ENCODE results near the gene CFAP206.
"Not testable (repeated sequence)": the region's sequence is repeated elsewhere in the genome, so short reads cannot be mapped to it uniquely, and the experiment has no call there.

CFAP206 gene

DNA sequence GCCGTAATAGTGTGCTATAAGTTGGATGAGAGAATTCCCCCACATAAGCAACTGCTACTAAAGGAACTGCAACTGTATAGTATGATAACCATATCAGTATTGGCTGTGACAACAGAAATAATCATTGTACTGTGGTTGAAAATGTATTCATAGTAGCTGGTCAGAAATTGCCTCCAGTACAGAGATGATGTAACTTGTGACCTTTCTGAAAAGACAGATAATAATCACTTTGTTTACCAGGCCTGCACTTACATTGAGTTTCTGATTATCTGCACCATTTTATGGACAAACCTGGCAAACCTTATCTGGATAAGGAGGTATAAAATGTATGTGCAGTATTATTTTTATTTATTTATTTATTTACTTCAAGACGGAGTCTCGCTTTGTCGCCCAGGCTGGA, 19.0 kb downstream of the CFAP206 start:
- DNase-seq (ENCODE audit: low spot score), result no peak

DNA sequence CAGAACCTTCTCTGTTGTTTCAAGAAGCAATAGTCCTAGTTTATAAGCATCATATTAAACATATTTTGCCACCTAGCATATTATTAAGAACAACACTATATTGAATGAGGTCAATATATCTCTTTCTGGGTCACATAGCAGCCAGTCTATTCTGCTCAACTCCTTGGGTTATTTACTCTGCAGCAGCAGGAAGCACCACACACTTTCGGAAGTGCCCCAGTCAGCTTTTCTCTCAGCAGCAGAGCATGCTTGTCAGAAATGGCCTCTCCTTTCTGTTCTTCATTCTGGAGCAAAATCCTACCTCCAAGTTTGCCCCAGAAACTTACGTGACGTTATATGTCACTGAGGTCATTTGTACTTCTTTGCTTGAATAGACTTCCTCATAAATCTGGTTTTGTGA, 22.7 kb downstream of the CFAP206 start:
- no peak for DNase-seq (ENCODE audit: low spot score)

DNA sequence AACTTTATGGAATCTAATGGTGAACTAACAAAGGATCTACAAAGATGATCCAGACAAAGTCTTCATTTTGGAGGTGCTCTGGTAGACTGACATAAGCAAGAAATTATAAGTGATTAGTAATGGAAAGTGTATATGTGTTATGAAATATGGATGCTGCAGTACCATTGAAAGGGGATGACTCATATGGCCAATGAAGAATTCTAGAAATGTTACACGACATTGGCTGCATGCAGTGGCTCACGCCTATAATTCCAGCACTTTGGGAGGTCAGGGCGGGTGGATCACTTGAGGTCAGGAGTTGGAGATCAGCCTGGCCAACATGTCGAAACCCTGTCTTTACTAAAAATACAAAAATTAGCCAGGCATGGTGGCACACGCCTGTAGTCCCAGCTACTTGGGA, 23.5 kb downstream of the CFAP206 start:
- DNase-seq (ENCODE audit: low spot score), result peak; percentile 37

DNA sequence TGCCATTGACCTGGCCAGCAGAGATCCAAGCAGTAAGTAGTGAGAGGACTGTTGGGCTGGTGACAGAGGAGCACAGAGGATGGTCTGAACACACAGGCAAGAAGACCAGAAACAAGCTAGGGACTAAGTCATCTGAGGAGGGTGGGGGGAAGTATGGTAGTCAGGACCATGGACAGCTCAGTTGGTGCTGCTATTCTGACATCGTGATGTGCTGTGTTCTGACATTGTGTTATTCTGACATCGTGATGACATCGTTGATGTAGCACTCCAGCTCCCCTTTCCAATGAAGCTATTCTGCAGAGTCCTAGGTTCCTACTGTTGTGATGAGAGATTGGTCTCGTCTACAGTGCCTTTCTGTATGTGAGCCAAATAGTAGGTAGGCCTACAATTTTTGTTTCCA, 28.7 kb downstream of the CFAP206 start:
- peak; percentile 67 for DNase-seq (ENCODE audit: low spot score)

DNA sequence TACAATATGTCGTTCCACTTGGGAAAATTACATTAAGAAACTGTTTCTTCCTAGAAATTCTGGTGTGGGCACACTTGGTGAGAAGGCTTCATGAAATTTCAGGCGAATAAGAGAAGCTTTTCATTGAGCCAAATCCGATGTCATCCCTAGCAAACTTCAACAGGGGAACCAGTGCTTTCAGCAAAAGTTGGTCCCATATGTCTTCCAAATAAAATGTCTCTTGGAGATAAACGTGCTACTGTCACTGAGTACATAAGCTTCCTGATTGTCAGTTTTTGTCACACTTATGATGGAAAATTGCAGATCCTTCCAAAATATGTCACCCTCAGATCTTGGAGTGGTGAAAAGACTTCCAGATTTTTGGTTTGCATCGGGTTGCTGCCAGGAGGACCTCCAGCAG, 33.9 kb downstream of the CFAP206 start:
- no peak for DNase-seq (ENCODE audit: low spot score)

DNA sequence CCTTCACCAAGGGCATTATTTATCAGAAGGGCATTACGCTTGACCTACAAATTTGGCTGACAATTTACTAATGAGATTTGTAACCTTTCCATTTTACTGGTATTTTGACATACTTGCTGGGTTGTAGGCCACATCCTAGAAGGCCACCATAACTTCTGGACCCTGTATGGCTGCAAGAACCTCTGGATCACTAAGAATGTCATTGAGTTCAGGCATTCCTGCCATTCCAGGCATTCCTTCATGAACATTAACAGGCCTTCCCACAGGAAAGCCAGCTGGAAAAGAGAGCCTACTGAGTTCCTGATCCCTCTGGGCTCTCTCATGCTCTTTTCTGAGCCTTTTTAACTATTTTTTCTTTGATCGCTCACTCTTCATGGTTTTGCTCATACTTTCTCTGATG, 36.6 kb downstream of the CFAP206 start:
- no peak for DNase-seq (ENCODE audit: low spot score)

DNA sequence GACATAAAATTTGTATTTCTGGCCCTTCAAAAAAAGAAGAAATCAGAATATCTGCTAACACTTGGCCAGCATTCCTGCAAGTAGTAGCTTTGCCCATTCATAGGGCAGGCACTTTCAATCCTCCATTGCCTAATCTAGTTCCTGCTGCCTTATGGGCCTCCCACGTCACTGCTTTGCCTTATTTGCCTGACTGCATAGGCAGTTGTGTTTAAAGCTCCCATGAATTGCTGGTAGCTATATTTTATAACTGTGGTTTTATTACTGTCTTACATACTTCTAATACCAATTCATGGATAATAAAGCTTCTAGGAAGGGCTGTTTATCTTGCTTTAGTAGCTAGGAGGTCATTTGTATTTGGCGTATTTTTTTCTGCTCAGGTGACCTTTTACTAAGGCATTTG, 57.3 kb downstream of the CFAP206 start:
- no peak for DNase-seq (ENCODE audit: low spot score)

DNA sequence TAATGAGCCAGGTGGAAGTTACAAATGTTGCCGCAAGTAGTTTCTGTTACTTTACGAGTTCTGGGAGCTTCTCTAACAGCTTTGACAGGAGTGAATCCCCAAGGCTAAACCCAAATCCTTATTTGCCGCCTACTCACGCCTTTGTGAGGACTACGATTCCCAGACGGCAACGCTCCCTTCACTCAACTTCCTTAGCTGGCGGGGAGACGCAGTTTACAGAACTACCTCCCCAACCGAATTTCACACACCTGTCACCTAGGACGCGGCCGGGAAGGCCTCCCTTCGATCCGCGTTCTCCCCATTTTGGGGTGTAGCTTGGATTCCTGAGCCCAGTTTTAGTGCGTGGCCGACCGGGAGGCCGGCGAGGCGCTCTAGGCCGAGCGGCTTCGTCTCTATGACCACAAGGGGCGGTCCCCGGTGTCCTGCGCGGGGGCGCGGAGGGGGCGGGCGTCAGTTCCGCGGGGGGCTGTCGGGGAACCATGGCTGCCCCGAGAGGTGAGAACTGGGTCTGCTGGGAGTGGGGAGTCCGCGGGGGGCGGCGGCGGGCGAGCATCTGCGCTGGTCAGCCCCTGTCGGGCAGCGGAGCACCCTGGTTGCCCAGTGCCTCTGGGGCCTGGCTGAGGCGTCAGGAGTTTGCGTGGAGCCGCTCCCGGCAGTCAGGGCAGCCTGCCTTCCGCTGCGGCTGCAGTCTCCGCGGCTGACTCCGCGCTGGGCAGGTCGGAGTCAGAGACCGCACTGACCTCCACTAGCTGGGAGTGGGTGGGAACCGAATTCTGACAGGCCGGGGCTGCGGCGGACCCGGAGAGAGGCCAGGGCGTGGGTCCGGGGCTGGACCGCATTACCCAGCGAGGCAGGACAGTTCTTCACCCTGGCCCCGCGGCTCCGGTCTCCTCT, 65.0 kb downstream of the CFAP206 start, which contains the start of gene SLC35A1:
SLC35A1 (plus strand) TSS at position 450 of the 894 bp plus-strand sequence; CDS start at position 480, 30 bp downstream.
- peak; percentile 76 for DNase-seq (ENCODE audit: low spot score)

DNA sequence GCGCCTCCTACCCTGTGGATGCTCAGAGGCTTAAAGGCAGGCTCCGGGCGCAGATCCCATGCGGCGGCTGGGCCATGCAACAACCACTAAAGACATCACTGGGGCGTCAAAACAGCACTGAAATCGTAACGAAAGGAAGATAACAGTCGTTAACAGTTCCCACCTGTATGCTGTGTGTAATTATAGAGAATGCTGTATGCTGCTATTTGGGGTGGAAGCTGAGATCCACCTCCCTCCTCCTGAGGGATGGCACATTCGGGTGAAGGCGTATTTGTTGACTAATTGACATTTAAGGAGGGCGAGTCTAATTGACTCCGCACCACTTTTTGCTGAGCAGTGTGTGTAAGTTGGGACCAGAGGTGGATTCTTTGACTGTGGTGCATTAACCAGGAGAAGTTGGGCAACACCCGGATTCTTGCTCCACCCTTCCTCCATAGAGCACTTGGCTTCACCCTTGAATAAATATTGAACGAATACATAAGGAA, 65.7 kb downstream of the CFAP206 start:
- DNase-seq (ENCODE audit: low spot score), result peak; percentile 16

DNA sequence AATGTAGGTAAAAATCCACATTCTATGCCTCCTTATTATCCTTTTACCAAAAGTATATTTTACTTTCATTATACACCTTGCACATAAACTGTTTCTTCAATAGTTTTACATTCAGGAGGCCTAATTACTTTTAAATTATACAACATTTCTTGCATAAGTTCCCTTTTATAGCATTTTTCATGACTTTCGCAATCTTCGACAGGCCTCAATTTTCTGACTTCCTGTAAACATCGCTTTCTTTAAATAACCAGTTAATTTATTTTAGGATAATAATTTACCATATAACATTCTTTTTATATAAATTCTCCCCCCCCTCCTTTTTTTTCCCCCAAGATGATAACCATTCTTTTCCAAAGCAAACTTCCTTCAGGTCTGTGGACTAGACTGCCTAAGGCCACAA, 74.2 kb downstream of the CFAP206 start:
- no peak for DNase-seq (ENCODE audit: low spot score)

DNA sequence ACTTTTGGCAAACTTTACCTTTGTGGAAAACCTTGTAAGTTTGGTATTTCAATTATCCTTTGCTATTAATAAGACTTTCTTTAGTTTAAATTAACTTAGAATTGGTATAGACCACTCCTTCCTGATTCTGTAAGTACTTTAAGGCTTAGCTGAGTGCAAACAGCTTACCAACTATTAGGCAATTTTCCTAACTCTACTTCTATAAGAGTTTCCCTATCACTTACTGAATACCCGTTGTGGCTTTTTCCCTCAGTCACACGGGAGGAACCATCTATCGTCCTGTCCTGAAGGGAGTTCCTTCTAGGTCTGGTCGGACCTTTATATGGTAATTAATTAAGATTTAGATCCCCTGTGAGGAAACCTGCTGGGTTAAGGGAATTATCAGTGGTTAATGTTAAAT, 74.6 kb downstream of the CFAP206 start:
- DNase-seq (ENCODE audit: low spot score), result no peak

DNA sequence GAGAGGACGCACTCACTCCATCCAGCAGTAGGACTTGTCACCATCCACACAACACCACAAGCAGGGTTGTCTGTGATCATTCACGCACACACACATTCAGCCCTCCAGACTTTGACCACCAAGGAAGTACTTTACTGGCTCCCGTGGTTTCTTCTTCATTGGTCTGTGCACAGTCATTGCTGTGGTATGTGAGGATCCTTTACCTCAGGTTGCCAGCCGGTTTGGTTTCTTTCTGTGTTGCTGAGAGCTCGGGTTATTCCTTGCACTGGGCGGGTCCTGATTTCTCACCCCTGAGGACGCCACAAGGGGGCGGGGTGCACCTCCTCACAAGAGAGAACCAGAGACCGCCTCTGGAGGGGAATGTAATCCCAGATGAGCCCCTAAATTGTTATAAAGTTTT, 76.2 kb downstream of the CFAP206 start:
- peak; percentile 18 for DNase-seq (ENCODE audit: low spot score)

DNA sequence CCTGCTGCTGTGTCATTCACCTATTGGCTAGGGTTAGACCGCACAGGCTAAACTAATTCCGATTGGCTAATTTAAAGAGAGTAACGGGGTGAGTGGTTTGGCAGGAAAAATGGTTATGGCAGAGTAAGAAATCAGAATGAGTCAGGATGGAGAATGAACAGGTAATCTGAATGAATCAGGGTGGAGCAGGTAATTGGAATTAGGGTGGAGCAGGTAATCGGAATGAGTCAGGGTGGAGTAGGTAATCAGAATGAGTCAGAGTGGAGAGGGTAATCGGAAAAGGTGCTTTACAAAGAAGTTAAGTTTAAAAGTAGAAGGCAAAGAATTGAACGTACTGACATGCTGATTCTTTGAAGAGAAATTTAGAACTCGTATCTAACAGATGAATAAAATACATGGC, 76.7 kb downstream of the CFAP206 start:
- no peak for DNase-seq (ENCODE audit: low spot score)

DNA sequence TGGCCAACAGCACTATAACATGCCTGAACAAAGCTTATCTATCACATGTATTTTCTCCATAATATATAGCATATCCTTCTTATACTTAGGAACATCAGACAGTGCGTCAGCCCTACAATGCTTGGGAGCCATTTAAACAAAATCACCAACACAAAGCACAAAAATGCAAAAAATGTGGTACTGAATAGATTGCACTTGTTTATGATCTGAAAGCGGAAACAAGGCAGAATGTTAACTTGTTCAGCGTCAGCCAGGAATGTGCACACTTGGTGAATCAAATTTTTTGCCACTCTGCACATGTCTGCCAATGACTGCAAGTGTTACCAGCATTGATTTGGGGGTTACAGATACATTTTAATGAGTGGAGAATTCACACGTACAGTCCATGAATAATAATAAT, 79.8 kb downstream of the CFAP206 start:
- DNase-seq (ENCODE audit: low spot score), result no peak

DNA sequence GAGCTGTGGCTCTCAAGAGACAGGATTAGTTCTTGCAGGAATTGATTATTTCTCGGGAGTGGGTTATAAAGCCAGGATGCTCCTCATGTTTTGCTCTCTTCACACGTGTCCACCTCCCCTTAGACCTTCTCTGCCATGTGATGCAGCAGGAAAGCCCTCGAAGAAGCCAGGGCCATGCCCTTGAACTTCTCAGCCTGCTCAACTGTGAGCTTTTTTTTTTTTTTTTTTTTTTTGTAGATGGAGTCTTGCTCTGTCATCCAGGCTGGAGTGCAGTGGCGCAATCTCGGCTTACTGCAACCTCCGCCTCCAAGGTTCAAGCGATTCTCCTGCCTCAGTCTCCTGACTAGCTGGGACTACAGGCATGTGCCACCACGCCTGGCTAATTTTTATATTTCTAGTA, 81.6 kb downstream of the CFAP206 start:
- DNase-seq (ENCODE audit: low spot score), result not testable (repeated sequence)

DNA sequence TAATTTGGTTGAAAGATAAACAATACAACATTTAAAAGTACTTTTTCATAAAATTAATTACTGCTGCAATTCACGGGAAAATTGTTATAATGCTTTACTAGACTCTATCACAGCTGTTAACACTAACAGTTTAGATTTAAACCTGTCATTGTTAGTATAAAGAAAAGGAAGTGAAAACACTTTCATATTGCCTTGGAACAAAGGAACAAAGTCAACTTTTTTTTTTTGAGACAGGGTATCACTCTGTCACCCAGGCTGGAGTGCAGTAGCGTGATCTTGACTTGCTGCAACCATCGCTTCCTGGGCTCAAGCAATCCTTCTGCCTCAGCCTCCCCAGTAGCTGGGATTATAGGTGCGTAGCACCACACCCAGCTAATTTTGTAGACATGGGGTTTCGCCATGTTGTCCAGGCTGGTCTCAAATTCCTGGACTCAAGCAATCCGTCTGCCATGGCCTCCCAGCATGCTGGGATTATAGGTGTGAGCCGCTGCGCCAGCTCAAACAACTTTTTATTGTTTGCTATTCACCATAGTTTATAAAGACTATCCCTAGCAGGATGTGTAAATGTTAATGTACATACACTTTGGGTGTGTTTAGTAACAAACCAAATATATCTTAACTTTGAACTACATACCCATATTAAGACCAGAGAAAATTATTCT, 87.1 kb downstream of the CFAP206 start:
- DNase-seq (ENCODE audit: low spot score), result no peak

DNA sequence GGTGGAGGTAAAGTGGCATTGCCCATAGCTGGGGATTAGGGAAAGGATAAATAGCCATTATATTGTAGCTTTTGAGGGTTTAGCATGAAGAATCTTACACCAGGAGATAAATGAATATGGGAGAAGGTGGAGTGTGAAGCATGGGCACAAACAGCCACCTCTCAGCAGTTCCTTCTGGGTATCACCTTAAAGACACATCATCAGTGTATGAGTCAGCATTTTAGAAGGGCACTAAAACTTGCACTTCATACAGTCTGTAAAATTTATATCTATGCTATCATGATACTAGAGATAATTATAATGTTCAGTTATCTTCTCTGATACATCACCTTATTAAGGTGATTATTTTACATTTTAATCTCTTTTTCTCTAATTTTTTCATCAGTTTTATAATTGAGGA, 90.3 kb downstream of the CFAP206 start:
- DNase-seq (ENCODE audit: low spot score), result no peak

DNA sequence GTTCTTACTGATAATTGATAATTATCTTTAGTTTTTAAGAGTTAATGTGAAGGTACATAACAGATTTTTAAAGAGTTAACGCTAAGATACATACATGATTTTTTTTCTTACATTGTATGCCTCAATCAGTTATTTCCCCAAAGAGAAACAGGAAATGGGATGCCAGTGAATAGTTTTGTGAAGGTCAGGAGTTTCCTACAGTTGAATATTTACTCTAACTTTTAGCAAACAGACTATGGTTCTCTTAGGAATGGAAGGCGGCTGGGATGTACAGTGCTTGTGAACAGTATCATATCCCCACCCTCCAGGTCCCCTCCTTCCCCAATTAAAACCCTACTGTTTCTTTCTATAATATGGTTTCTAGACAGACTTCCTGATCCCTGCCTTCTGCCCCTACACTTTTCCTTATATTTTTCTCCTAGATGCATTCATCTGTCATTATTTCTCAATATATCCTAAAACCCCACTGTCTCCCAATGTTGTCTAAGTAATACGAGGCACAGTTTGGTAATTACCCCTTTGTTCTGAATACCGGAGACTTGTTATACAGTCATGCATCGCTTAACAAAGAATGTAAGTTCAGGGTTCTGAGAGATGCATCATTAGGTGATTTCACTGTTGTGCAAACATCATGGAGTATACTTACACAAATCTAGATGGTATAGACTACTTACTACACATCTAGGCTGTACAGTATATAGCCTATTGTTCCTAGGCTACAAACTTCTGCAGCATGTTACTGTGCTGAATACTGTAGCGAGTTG, 94.2 kb downstream of the CFAP206 start:
- no peak for DNase-seq (ENCODE audit: low spot score)

DNA sequence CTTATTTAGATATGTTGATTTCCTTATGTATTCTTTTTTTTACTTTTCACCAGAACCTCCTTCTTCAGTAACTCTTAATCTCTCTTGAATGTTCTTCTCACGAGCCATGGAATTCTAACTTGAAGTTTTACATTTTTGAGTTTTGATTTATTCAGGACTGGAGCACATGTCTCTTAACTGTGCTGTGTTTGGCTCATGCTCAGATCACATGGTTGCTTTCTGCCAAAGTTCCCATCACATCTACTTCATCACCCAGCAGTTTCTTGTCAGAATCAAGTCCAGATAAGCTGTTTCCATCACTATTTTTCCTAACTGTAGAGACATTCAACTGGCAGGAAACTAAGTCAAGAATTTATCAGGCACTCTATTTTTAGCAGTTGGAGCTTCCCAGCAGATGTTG, 96.7 kb downstream of the CFAP206 start:
- no peak for DNase-seq (ENCODE audit: low spot score)
